ENCODE results near the gene MAD2L2.
A peak's percentile ranks its signal among the peaks of the same experiment; 100 is the strongest.

MAD2L2 gene

GRCh38 chr1:11653101-11653860, 27.7 kb downstream of the MAD2L2 start:
- no peak for DNase-seq (ENCODE audit: low read depth)

- DNase-seq (ENCODE audit: low read depth): no peak
These were observed 28.7 kb downstream of the MAD2L2 start for GRCh38 chr1:11652203-11652780.

GRCh38 chr1:11651017-11651416, 29.9 kb downstream of the MAD2L2 start:
- no peak for DNase-seq (ENCODE audit: low read depth)

GRCh38 chr1:11650331-11650991, 30.5 kb downstream of the MAD2L2 start:
- DNase-seq (ENCODE audit: low read depth): peak; percentile 81

- no peak for DNase-seq (ENCODE audit: low read depth)
These were observed 31.2 kb downstream of the MAD2L2 start for GRCh38 chr1:11649624-11650330.

GRCh38 chr1:11649237-11649623, 31.7 kb downstream of the MAD2L2 start:
- DNase-seq (ENCODE audit: low read depth): no peak

GRCh38 chr1:11648732-11649158, 32.2 kb downstream of the MAD2L2 start:
- DNase-seq (ENCODE audit: low read depth): no peak

GRCh38 chr1:11648039-11648438, 32.9 kb downstream of the MAD2L2 start:
- DNase-seq (ENCODE audit: low read depth): no peak

GRCh38 chr1:11647333-11647732, 33.6 kb downstream of the MAD2L2 start:
- DNase-seq (ENCODE audit: low read depth): no peak

GRCh38 chr1:11646317-11646716, 34.6 kb downstream of the MAD2L2 start:
- DNase-seq (ENCODE audit: low read depth): no peak

GRCh38 chr1:11645670-11646265, 35.2 kb downstream of the MAD2L2 start:
- DNase-seq (ENCODE audit: low read depth): peak; percentile 76

- DNase-seq (ENCODE audit: low read depth): no peak
These were observed 35.7 kb downstream of the MAD2L2 start for GRCh38 chr1:11645270-11645669.

GRCh38 chr1:11643782-11644181, 37.2 kb downstream of the MAD2L2 start:
- no peak for DNase-seq (ENCODE audit: low read depth)

GRCh38 chr1:11642418-11643017, 38.4 kb downstream of the MAD2L2 start:
- peak; percentile 60 for DNase-seq (ENCODE audit: low read depth)

- no peak for DNase-seq (ENCODE audit: low read depth)
These were observed 39.1 kb downstream of the MAD2L2 start for GRCh38 chr1:11641776-11642305.

GRCh38 chr1:11640944-11641343, 40.0 kb downstream of the MAD2L2 start:
- DNase-seq (ENCODE audit: low read depth): no peak

GRCh38 chr1:11640101-11640500, 40.8 kb downstream of the MAD2L2 start:
- DNase-seq (ENCODE audit: low read depth): no peak

GRCh38 chr1:11639372-11639771, 41.6 kb downstream of the MAD2L2 start:
- DNase-seq (ENCODE audit: low read depth): no peak

- DNase-seq (ENCODE audit: low read depth): no peak
These were observed 42.8 kb downstream of the MAD2L2 start for GRCh38 chr1:11638121-11638520.

GRCh38 chr1:11634365-11635192, 46.4 kb downstream of the MAD2L2 start:
- DNase-seq (ENCODE audit: low read depth): no peak

All from ELR (cell line).